ENCODE data around the gene PIP5K1C.

Gene PIP5K1C

DNA sequence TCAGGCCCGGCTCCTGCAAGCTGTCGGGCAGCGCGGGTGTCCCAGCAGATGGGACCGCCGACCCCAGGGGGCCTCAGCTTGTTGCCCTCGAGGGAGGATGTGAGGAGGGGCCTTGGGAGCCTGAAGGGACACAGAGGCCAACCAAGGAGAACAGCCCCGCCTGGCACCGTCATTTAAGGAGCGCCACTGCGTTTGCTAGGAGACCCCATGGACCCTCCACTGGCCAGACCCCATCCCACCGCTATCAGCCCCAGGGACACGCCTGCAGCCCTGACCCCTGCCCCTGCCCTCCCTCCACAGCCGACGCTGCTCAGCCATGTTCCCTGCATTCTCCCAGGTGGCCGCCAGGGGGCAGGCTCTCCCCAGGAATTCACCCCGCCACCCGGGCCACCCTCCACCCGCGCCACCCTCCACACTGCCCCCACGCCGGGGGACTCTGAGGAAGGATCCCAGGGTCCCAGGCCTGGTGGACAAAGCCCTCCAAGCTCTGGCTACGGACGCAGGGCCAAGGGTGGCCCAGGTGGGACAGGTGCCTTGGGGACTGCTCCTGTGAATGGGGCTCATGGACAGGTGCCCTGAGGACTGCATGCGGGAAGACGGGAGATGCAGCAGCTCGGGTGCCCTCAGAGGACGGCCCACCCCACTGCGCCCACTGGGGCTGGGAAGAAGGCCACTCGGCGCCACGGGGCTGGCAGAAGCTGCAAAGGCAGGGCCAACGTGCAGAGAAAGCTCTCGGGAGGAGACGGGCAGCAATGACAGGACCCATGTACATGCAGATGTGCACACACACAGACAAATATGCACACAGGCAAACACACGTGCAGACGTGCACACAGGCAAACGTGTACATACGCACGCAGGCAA, 34.4 kb downstream of the PIP5K1C start:
- DNase-seq (ENCODE audit: low read depth), result no peak
- TF ChIP-seq, protein P1, sequence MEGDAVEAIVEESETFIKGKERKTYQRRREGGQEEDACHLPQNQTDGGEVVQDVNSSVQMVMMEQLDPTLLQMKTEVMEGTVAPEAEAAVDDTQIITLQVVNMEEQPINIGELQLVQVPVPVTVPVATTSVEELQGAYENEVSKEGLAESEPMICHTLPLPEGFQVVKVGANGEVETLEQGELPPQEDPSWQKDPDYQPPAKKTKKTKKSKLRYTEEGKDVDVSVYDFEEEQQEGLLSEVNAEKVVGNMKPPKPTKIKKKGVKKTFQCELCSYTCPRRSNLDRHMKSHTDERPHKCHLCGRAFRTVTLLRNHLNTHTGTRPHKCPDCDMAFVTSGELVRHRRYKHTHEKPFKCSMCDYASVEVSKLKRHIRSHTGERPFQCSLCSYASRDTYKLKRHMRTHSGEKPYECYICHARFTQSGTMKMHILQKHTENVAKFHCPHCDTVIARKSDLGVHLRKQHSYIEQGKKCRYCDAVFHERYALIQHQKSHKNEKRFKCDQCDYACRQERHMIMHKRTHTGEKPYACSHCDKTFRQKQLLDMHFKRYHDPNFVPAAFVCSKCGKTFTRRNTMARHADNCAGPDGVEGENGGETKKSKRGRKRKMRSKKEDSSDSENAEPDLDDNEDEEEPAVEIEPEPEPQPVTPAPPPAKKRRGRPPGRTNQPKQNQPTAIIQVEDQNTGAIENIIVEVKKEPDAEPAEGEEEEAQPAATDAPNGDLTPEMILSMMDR (conservative IDR thresholded peaks at IDR 0.05; ENCODE audit: low read depth, low read length), result peak; percentile 78
- no peak overlapping the region for H3K4me3 ChIP-seq (ENCODE audit: low read length)

DNA sequence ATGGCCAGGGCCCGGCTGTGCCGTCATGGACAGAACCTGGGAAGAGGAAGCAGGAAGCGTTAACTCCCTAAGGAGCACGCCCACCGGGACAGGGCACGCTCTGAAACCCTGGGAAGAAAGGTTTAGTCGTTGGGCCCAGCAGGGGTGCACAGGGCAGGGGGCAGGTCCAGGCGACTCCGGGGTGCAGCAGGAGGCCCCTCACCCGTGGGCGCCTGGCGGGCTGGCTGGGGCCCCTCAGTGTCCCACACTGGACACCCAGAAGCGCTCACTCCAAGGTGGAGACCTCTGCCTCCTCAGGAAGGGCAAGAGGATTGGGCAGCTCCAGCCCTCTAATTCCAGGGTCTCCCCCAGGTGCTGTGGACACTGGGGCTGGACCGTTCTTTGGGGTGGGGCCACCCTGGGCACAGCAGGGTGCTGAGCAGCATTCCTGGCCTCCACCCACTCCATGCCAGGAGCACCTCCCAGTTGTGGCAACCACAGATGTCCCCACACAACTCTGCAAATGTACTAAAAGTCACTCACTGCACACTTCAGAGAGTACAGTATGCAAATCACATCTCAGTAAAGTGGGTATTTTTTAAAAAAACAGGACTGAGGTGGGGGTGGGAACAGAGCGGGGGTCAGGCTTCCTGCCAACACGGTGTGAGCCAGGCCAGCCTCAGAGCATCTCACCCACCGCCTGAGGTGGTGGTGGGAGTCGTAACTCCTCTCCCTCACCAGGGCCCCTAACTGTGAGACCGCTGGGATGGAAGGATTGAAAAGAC, 35.2 kb downstream of the PIP5K1C start:
- no peak for DNase-seq (ENCODE audit: low read depth)
- TF ChIP-seq, protein P1 (conservative IDR thresholded peaks at IDR 0.05; ENCODE audit: low read depth, low read length), result no peak
- no peak overlapping the region for H3K4me3 ChIP-seq (ENCODE audit: low read length)

DNA sequence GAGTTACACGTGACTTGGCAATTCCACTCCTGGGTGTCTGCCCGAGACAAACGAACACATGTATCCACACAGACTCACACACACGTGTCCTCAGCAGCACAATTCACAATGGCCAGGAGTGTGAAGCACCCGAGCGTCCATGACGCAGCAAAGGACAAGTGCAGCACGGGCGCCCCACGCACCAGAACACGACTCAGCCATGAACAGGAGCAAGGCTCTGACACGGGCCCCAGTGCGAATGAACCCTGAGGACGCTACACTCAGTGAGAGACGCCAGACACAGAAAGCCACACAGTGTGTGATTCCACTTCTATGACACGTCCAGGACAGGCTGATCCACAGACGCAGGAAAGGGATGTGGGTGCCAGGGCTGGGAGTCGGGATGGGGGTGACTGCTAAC, 36.4 kb downstream of the PIP5K1C start:
- TF ChIP-seq, protein P1 (conservative IDR thresholded peaks at IDR 0.05; ENCODE audit: low read depth, low read length), result no peak
- no peak for DNase-seq (ENCODE audit: low read depth)
- H3K4me3 ChIP-seq (ENCODE audit: low read length), result no peak overlapping the region

DNA sequence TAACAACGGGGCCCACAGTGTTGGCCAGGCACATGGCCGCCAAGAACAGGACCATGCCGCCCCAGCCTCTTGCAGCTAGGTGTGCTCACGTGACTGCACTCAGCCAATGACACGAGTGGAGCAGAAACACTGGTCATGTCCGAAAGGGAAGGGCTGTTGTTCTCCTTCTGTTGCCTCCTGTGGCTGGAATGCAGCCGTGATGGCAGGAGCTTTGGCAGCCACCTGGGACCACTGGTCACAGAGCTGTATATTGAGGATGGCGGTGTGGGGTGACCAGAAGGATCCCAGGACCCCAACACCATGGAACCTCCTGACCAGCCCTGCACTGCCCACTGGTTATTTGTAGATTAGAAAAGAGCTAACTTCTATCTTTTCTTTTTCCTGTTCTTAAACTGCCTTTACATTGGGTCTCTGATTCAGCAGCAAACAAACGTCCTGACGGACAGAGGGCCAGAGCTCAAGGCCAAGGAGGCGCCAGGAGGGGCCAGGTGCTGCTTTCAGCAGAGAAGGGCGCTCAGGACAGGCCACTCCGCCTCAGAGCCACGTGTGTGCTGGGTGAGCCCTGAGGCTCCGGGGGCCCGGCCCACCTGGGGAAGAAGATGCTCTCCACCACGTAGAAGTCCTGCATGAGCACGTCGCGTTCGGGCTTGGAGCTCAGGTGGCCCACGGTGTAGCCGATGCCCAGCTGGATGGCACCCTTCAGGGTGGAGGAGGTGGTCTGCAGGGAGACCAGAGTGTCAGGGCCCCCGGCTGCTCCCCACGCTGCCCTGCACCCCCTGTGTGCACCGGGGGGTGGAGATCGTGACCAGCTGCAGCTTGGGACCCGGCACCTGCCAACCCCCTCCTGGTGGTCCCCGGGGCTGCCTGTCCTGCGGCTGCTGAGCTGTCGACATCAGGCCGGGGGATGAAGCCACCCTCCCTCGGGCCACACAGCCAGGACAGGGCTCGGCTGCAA, 38.7 kb downstream of the PIP5K1C start:
- TF ChIP-seq, protein P1 (conservative IDR thresholded peaks at IDR 0.05; ENCODE audit: low read depth, low read length), result no peak
- no peak for DNase-seq (ENCODE audit: low read depth)
- H3K4me3 ChIP-seq (ENCODE audit: low read length), result no peak overlapping the region

DNA sequence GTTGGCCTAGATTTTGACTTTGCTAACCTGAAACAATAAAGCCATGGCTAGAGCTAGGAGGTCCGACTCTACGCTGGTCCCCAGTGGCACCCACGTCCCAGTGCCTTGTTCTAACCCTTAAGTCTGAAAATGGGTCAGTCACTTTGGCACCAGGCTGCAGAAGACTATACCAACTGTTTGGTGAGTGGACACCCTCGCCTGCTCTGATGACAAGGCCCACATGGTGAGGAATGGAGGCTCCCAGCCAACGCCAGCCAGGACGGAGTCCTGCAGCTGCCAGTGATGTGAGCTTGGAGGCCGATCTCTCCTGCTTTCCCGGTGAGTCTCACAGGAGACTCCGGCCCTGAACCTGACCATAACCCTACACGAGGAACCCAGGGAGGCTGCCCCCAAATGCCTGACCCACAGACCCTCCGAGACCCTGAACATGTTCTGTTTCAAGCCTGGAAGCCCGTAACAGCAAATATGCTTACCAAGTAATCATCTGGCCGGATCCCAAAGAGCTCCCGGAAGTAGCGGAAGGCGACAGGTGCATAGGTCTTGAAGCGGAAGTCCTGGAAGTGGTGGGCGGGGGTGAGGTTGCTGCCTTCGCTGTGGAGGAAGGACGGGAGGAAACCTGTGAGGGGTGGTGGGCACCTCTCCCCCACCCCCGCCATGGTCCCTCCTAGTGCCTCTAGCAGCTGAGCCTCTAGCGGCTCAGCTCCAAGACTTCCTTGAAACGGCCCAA, 39.6 kb downstream of the PIP5K1C start:
- TF ChIP-seq, protein P1 (conservative IDR thresholded peaks at IDR 0.05; ENCODE audit: low read depth, low read length), result no peak
- no peak for DNase-seq (ENCODE audit: low read depth)
- no peak overlapping the region for H3K4me3 ChIP-seq (ENCODE audit: low read length)

DNA sequence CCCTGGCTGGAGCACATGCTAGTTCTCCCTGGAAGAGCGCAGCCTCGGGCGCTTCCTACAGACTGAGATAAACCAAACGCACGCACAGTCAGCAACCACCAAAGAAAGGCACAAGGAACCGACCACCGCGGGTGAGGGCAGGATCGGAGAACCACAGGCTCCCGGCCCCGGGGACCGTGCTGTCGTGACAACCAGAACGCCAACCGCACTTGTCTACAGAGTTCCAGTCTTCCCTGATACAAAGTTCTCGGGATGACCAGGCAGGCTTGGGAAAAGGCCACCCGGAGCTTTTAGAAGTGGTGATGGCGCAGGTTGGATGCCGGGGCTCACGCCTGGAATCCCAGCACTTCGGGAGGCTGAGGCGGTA, 40.5 kb downstream of the PIP5K1C start:
- no peak for DNase-seq (ENCODE audit: low read depth)
- TF ChIP-seq, protein P1 (conservative IDR thresholded peaks at IDR 0.05; ENCODE audit: low read depth, low read length), result no peak
- H3K4me3 ChIP-seq (ENCODE audit: low read length), result no peak overlapping the region

All from retinal pigment epithelial cell (primary cell).